Activated CD4-positive, alpha-beta T cell treated with anti-CD3 and anti-CD28 coated beads for 4 hours (primary cell): ENCODE measurements around the gene RNF19B.
A peak's percentile ranks its signal among the peaks of the same experiment; 100 is the strongest.

ENCODE experiments used
- DNase-seq, 2 donors: peaks; one replicate each; pipeline ENCODE4 v3.0.0-alpha.2; 2020

RNF19B gene

GRCh38 chr1:32965251-32965747 is 690 bp upstream of the RNF19B start:
- no peak for DNase-seq

GRCh38 chr1:32963746-32964460 is 706 bp downstream of the RNF19B start:
- DNase-seq: peak; percentile 49 to 60

- no peak for DNase-seq
These were observed 2.2 kb downstream of the RNF19B start for GRCh38 chr1:32962248-32962896.

- DNase-seq: no peak
These were observed 3.7 kb downstream of the RNF19B start for GRCh38 chr1:32960819-32961355.

GRCh38 chr1:32960342-32960741 is 4.3 kb downstream of the RNF19B start:
- DNase-seq: no peak

- DNase-seq: no peak
These were observed 5.8 kb downstream of the RNF19B start for GRCh38 chr1:32958827-32959226.

- no peak for DNase-seq
These were observed 7.6 kb downstream of the RNF19B start for GRCh38 chr1:32957017-32957416.

GRCh38 chr1:32954168-32954567 is 10.4 kb downstream of the RNF19B start:
- DNase-seq: no peak

GRCh38 chr1:32953495-32953894 is 11.1 kb downstream of the RNF19B start:
- no peak for DNase-seq

GRCh38 chr1:32949519-32949918 is 15.1 kb downstream of the RNF19B start:
- DNase-seq: no peak

GRCh38 chr1:32948905-32949304 is 15.7 kb downstream of the RNF19B start:
- no peak for DNase-seq

- DNase-seq: no peak
These were observed 16.3 kb downstream of the RNF19B start for GRCh38 chr1:32948390-32948722.

- DNase-seq: no peak
These were observed 16.8 kb downstream of the RNF19B start for GRCh38 chr1:32947669-32948389.

- DNase-seq: no peak
These were observed 18.2 kb downstream of the RNF19B start for GRCh38 chr1:32946413-32946812.

- no peak for DNase-seq
These were observed 20.4 kb downstream of the RNF19B start for GRCh38 chr1:32944180-32944579.

GRCh38 chr1:32939655-32940371 is 24.8 kb downstream of the RNF19B start:
- no peak for DNase-seq

GRCh38 chr1:32937061-32937460 is 27.5 kb downstream of the RNF19B start:
- no peak for DNase-seq

- no peak for DNase-seq
These were observed 30.1 kb downstream of the RNF19B start for GRCh38 chr1:32934535-32934934.

GRCh38 chr1:32933742-32934322 is 30.8 kb downstream of the RNF19B start:
- DNase-seq: no peak

GRCh38 chr1:32931760-32932159 is 32.8 kb downstream of the RNF19B start:
- no peak for DNase-seq

GRCh38 chr1:32929366-32929765 is 35.2 kb downstream of the RNF19B start:
- no peak for DNase-seq

- DNase-seq: no peak
These were observed 35.9 kb downstream of the RNF19B start for GRCh38 chr1:32928715-32929114.

- DNase-seq: no peak
These were observed 36.3 kb downstream of the RNF19B start for GRCh38 chr1:32928285-32928684.
